HG03066 (cell line): Measurements from ENCODE around the gene SUDS3.

Experiments
- ATAC-seq: cut with Tn5 transposase; IDR thresholded peaks from one replicate; pipeline ENCODE4 v1.9.1; 2021; ENCODE audit warnings: low read depth; ENCODE audit not compliant: unreplicated experiment

Gene SUDS3

DNA sequence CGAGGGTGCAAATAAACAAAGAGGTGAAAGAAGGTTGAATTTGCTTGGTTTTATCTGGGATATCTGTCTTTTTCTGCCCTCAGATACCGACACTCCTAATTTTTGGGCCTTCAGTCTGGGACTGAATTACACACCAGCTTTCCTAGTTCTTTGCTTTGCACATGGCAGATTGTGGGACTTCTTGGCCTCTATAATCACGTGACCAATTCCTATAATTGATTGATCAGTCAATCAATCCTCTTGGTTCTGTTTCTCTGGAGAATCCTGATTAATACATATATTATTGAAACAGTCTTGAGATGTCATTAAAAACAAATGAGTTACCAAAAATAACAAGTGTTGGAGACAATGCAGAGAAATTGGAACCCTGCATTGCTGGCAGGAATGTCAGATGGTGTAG, 62.7 kb downstream of the SUDS3 start:
- ATAC-seq = no peak

DNA sequence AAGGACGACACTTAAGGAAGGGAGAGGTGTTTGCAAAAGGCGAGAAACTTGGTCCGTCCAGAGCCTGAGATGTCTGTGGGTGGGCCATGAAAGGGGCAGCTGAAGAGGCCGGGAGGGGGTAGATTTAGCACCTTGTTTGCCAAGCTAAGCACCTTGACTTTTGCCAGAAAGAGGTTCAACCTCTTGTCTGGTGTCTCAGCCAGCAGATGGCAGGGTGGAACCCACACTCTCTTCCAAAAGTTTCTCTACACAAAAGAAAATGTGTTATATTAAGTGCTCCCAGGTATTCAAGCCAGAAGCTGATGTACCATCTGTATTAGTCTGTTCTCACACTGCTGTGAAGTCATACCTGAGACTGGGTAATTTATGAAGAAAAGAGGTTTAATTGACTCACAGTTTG, 69.9 kb downstream of the SUDS3 start:
- no peak for ATAC-seq

DNA sequence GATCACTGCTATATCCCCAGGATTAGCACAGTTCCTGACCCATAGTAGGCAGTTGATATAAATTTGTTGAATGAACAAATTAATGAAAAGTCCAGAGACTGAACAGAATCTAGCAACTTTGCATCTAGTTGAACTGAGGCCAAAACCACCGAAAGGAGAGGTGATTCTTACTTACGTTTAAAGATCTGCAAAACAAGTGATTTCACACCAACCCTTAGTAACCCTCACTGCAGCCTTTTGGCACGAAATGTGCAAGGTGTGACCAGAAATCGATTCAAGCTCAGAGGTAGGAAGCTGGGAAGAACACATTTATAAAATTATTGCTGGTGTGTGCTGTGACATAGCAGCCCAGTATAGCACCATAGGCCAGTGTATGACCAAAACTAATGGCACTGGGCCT, 70.8 kb downstream of the SUDS3 start:
- ATAC-seq = no peak

DNA sequence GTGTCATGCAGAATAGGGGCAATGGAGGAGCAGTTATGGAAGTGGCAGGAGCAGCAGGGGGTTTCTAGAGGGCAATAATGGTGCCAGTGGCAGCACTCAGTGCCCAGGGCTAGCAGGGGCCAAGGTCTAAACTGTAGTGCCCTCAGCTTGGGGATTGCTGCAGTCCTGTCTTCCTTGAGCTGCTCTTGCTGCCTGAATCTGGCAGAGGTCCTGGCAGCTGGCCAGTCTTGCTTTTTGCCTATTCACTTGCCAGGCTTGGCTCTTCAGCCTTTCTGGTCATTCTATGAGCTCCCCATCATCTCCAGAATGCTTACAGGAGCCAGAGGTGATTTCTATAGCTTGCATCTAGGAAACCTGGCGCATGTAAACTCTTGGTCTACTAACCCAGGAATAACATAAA, 72.0 kb downstream of the SUDS3 start:
- ATAC-seq = no peak

DNA sequence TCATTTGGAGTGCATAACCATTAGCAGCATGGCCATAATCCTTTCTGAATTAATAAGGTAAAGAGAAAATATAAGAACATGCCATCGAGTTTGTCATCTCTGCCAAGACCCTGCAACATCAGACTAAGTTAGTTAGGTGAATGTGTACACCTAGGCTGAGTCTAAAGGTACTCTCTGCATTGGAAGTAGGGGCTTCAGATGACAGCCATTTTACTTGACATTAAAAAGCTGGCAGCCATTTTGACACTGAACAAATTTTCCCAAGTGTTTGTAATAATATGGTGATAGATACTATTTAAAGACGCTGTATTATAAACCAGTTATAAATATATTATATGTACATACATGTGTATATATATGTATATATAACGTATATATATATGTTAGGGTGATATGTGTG, 79.0 kb downstream of the SUDS3 start:
- ATAC-seq = no peak

DNA sequence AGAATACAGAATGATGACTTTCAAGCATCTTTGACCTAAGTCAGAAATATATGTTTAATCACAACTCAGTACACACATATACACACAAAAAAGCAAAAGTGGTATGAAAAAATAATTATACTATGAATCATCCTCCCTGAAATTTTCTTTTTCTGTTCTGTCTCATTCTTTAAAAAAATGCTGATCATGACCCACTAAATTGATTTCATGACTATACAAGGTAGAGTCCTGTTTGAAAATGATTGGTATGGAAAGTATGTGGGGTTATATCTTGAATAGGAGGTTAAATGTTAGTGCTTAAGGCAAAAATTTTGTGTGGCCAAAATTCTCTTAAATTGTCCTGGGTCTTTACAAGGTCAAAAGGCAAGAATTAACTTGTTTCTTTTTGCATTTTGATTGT, 80.4 kb downstream of the SUDS3 start:
- ATAC-seq = no peak

DNA sequence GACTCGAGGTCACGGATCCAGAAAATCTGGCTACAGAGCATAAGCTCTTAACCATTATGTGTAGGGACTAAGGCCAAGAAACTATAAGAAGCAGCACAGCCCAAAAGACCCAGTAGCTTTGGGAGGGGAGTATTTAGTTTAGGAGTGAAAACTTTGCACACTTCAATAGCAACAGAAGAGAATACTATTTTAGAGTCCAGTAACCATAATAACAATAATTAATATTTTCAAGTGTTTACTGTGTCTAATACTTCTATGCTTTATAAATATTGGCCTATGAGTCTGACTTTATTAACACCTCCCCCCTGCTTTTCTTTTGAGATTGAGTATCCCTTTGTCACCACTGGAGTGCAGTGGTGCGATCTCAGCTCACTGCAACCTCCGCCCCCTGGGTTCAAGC, 82.8 kb downstream of the SUDS3 start:
- no peak for ATAC-seq

DNA sequence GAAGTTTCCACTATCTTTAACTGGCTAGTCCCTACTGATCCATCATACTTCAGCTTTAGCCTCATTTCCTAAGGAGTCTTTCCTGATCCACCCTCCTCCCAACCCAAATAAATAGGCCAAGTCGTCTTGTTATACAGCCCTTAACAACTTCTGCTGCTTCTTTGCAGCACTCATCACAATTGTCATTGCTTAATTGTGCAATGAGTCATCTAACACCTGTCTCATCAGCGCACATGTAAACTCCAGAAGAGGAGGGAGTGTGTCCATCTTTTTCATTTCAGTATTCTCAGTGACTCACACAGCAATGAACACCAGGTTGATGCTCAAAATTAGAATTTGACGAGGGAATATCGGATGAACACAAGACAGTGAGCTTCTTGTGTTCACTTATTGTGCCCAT, 87.3 kb downstream of the SUDS3 start:
- ATAC-seq = no peak

DNA sequence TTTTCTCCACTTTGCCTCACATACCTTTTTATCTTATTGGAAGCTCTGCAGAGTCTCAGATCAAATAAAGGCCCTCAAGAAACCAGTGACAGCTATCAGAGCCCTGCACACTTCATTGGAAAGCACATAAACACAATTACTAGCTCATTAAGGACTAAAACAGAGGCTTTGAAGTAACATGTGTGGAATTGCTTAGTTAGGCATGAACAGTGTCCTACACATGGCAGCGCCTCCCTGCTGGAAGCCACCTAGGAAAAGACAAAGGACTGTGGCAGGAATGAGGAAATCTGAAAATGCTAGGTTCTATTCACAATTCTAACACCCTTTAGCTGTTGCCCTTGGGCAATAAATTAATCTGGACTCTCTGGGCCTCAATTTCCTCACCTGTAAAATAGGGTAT, 89.4 kb downstream of the SUDS3 start:
- ATAC-seq = no peak
